ENCODE measurements around the gene GPR150.

DNA sequence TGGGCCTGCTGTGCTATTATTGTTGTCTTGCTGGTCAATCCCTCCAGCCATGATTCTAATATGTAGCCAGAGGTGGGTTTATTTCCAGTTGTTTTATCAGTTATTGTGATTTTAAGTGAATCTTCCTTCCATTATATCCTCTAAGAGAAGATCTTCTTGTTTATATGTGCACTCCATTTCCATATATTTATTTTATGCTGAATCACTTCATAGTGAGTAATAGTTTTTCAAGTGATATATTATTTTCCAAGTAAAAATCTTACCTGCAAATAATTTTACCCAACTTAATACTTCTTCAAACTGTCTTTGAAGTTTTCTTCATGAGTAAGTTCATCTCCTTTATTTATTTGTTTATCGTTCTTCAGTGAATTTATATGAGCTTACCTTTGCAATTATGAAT lies 13.5 kb upstream of the GPR150 start:
- TF ChIP-seq, protein P1, sequence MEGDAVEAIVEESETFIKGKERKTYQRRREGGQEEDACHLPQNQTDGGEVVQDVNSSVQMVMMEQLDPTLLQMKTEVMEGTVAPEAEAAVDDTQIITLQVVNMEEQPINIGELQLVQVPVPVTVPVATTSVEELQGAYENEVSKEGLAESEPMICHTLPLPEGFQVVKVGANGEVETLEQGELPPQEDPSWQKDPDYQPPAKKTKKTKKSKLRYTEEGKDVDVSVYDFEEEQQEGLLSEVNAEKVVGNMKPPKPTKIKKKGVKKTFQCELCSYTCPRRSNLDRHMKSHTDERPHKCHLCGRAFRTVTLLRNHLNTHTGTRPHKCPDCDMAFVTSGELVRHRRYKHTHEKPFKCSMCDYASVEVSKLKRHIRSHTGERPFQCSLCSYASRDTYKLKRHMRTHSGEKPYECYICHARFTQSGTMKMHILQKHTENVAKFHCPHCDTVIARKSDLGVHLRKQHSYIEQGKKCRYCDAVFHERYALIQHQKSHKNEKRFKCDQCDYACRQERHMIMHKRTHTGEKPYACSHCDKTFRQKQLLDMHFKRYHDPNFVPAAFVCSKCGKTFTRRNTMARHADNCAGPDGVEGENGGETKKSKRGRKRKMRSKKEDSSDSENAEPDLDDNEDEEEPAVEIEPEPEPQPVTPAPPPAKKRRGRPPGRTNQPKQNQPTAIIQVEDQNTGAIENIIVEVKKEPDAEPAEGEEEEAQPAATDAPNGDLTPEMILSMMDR (IDR thresholded peaks at IDR 0.05 in 4 of 5, conservative IDR thresholded peaks at IDR 0.05 in 1 of 5) = no peak
- TF ChIP-seq POLR2A (IDR thresholded peaks at IDR 0.05) = no peak

Measured in gastrocnemius medialis (tissue), 4 donors.